H1 (cell line): ENCODE data around the gene TAS1R1. TPM values are rescaled to one million over a fixed set of nuclear protein-coding genes. Genes with fewer than 3 reads are reported as not detected.

Experiments
- BACH1 ChIP-seq: IDR thresholded peaks from 2 replicates; pipeline ENCODE4 v1.6.1; 2012; ENCODE audit warnings: low read length, improper control_type of control experiment
- EGR1 ChIP-seq: IDR thresholded peaks from 2 replicates; pipeline ENCODE4 v1.6.1; 2011; ENCODE audit warnings: low read depth, low read length, borderline replicate concordance
- EP300 ChIP-seq, 2 experiments: IDR thresholded peaks; 1 replicate in 1 of 2; 2 replicates in 1 of 2; pipeline ENCODE4 v1.6.1; 2011 to 2012; ENCODE audit warnings: low read depth in 2 of 2, low read length in 2 of 2, mild to moderate bottlenecking in 2 of 2, borderline replicate concordance in 1 of 2, inconsistent platforms in 1 of 2, moderate library complexity in 1 of 2
- KDM4A ChIP-seq: IDR thresholded peaks from one replicate; pipeline ENCODE4 v1.7.1; 2012; ENCODE audit warnings: low read depth, mild to moderate bottlenecking, moderate library complexity, low read length, inconsistent platforms; ENCODE audit not compliant: severe bottlenecking
- MAX ChIP-seq: IDR thresholded peaks from 2 replicates; pipeline ENCODE4 v1.6.1; 2012; ENCODE audit warnings: inconsistent platforms
- NANOG ChIP-seq: IDR thresholded peaks from 2 replicates; pipeline ENCODE4 v1.6.1; 2011; ENCODE audit warnings: low read length, low read depth, mild to moderate bottlenecking, inconsistent platforms; ENCODE audit not compliant: insufficient read depth, poor library complexity, severe bottlenecking
- PHF8 ChIP-seq: fragments of 200-600 bp; sonication (generic); conservative IDR thresholded peaks from 2 replicates; pipeline ENCODE4 v1.7.1; 2012; ENCODE audit warnings: low read depth, mild to moderate bottlenecking, inconsistent platforms, low read length, moderate library complexity
- SIX5 ChIP-seq: IDR thresholded peaks from 2 replicates; pipeline ENCODE4 v1.6.1; 2011; ENCODE audit warnings: mild to moderate bottlenecking, low read depth, low read length
- SP1 ChIP-seq: IDR thresholded peaks from 2 replicates; pipeline ENCODE4 v1.6.1; 2011; ENCODE audit warnings: low read depth, low read length
- SP2 ChIP-seq: IDR thresholded peaks from 2 replicates; pipeline ENCODE4 v1.6.1; 2012; ENCODE audit warnings: mild to moderate bottlenecking, low read length, inconsistent platforms
- TEAD4 ChIP-seq: IDR thresholded peaks from 2 replicates; pipeline ENCODE4 v1.6.1; 2012; ENCODE audit warnings: low read depth, low read length, inconsistent platforms, mixed read lengths
- polyA plus RNA-seq, 7 experiments: library from polyadenylated mRNA; depleted of rRNA in 3 of 7; stranded (reverse) in 5 of 7; unstranded in 2 of 7; fragments of >200 nt in 5 of 7; fragments of 200-250 nt in 2 of 7; gene quantifications; 1 replicate in 5 of 7; 2 replicates in 1 of 7; 4 replicates in 1 of 7; pipeline versions ENCODE4 v1.2.1 to v1.2.3, GENCODE V29; 2011 to 2013; ENCODE audit warnings: missing spikeins in 2 of 7, mixed read lengths in 2 of 7
- total RNA-seq: library from RNA; stranded (reverse); fragmentation: NEBNext Ultra II Directional; extraction: Animal tissue kit (Norgen Biotek cat#: 25700); gene quantifications from 2 replicates; pipeline ENCODE4 v1.2.1, GENCODE V29; 2021

The TAS1R1 gene
- total and polyA plus RNA-seq, 2 of the 8 experiments (the other 6 are each of a cell fraction or from before 2014, with no cell fraction given) = 0.26 TPM; not detected in 1

GRCh38 chr1:6613361-6614018 is 58.4 kb downstream of the TAS1R1 start, which contains the start of gene PHF13 (continued):
- TF ChIP-seq KDM4A (peak; percentile 76), EGR1 (peak; percentile 94), PHF8 (peak; percentile 54), BACH1 (peak; percentile 53; the same call in 1 of the 2 replicates), EP300 (IDR thresholded peaks at IDR 0.05; ENCODE audit: borderline replicate concordance in 1 of 2, low read depth in 2 of 2, low read length in 2 of 2) (peak in 1 of 2 experiments; percentile 71; a peak in 1 of 3 replicates), SIX5 (peak; percentile 91), NANOG (peak; percentile 7), MAX (peak; percentile 52), SP1 (peak; percentile 61; the same call in 1 of the 2 replicates), TEAD4 (no peak), SP2 (no peak)
- TF ChIP-seq, all 59 proteins: peak for 14
